ENCODE measurements around the gene PRUNE1.
A peak's percentile ranks its signal among the peaks of the same experiment; 100 is the strongest.

PRUNE1 gene

DNA sequence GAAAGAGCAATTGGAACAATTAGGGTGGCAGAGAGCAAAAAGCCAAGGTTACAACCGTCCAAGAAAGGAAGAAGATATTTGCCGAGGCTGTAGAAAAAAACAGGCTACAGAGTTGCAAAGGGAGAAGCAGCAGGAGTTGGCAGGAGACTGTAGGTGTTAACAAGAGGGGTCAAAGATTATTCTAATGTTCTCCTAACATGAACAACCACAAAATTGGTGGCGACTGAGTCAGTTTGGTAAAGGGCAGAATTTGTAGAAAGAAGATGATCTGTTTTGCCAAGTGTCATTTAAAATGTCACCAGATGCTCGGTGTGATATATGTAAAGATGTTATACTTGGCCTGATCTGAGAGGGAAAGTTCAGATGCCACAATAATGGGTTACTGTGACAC, 401 bp upstream of the PRUNE1 start:
- no peak for DNase-seq

GRCh38 chr1:151009206-151009587, 948 bp downstream of the PRUNE1 start:
- DNase-seq, result no peak

- no peak for DNase-seq
Observed at GRCh38 chr1:151009674-151010345, 1.6 kb downstream of the PRUNE1 start.

- DNase-seq, result no peak
Observed at GRCh38 chr1:151010346-151010726, 2.1 kb downstream of the PRUNE1 start.

- no peak for DNase-seq
Observed at GRCh38 chr1:151011154-151011850, 3.1 kb downstream of the PRUNE1 start.

DNA sequence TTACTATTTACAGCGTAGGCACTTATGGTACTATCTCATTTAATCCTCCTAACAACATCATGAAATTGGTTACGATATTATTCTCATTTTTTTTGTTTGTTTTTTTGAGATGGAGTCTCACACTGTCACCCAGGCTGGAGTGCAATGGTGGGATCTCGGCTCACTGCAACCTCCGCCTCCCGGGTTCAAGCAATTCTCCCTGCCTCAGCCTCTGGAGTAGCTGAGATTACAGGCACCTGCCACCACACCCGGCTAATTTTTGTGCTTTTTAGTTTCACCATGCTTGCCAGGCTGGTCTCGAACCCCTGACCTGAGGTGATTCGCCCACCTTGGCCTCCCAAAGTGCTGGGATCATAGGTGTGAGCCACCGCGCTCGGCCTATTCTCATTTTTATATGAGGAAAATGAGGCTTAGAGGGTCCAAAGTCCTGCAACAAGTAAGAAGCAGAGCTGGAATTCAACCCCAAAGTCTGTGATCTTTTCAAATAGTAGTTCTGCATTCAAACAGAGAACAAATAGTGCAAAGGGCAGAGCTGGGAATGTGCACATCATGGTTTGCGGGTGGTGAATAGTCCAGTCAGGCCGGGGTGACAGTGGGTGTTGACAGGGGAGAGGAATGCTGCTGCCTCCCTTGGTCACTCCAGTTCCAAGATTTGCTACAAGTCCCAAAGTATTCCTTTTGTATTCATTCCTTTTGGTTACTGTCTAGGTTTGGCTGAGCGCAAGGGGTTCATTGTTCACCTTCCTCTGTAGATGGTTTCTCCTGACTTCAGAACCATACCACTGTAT, 4.6 kb downstream of the PRUNE1 start:
- no peak for DNase-seq

DNA sequence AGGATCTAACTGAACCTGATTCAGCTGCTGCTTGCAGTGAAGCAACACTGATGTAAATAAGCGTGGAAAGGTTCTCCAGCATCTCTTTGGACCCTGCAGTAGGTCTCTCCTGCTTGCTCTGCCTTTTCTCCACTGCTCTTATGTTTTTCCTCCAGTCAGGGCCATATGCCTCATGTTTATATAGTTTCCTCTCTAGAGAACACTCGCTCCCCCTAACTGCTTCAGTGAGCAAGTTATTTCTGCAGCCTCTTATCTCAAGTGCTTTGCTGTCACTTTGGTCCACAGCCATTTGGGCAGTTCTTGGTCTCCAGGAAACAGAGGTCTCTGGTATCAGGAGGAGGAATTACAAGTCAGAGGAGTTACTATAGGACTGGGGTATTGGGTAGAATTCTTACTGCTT, 5.3 kb downstream of the PRUNE1 start:
- DNase-seq, result no peak

DNA sequence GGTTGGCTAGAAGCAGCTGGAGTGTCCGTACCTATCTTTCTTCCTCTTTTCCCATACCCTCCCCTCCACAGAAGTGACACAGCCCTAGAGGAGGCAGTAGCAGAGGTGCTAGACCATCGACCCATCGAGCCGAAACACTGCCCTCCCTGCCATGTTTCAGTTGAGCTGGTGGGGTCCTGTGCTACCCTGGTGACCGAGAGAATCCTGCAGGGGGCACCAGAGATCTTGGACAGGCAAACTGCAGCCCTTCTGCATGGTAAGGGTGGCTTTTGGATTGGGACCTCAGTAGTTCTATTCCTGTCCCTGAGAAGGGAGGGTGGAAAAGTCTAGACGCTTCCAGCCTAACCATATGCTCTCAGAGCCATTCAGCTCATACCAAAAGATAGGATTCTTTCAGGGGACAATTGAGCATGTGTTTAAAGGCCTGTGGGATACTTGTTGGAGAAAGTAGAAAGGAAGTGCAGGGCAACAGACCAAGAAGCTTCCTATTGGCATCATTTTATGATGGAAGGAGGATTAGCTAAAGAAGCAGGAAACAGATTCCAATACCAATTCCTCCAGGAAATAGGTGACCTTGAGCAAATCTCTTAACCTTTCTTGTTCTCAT, 16.4 kb downstream of the PRUNE1 start:
- peak; percentile 89 for DNase-seq

- no peak for DNase-seq
Observed at GRCh38 chr1:151026460-151026859, 18.2 kb downstream of the PRUNE1 start.

- no peak for DNase-seq
Observed at GRCh38 chr1:151032164-151032563, 23.9 kb downstream of the PRUNE1 start.

DNA sequence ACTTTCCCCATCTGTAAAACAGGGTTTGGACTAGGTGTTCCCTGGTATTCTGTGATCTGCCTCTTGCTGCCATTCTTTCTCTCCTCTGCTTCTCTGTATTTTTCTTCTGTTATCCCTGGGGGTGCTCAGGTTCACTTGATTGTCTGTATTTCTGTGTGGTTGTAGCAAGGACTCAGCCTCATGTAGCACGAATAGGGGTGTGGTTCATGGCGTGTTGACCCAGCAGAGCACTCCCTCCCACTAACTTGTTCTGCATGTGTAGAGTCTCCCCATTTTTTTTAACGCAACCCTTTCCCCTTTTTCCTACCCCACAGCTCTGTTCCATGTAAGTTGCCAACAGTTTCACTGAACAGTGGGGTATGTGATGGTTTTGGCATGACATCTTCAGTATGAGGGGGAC, 26.9 kb downstream of the PRUNE1 start:
- DNase-seq, result no peak

DNA sequence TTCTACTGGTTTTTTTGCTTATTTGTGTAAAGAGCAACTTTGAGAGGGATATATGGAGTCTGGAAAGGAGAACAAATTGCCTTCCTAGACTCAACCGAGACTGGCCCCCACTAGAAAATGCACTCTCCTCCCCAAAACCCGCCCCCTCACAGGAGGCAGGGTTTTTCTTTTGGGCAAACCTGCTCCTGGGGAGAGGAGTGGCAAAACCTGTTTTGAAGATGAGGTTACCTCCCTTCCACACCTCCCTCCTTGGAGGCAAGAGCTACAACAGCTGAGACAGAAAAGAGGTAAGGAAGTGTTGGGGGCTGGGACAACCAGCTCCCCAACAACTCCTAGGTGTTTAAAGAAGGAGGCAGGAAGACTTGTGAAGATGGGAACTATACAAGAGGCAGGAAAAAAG, 28.1 kb downstream of the PRUNE1 start, which contains the start of gene BNIPL:
TSS of gene BNIPL (plus strand) at position 231 of the 400 bp plus-strand sequence. CDS start at position 371, 140 bp downstream.
- no peak for DNase-seq

DNA sequence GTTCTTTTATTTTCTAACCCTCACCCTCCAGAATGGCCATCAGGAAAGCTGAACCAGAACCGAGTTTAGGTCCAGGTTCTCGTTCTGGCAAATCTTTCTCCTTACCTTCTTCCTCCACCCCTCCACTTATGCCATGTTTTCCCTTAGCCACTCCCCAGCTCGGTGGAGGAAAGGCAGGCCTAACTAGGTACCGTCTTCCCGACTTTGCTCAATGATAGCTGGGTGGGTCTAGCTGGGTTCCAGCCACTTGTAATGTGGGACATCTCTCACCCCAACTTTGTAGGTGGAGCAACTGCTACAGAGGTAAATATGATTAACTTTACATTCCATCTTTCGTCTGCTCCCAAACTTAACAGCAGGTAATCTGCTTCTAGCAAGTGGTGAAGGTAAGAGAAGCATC, 28.8 kb downstream of the PRUNE1 start:
- DNase-seq, result no peak

GRCh38 chr1:151039521-151039920, 31.3 kb downstream of the PRUNE1 start:
- no peak for DNase-seq

GRCh38 chr1:151043163-151043562, 34.9 kb downstream of the PRUNE1 start:
- no peak for DNase-seq

- DNase-seq, result peak; percentile 53
Observed at GRCh38 chr1:151047591-151047924, 39.3 kb downstream of the PRUNE1 start, which contains the start of gene C1orf56. C1orf56 (plus strand) TSS chr1:151047751; CDS start chr1:151047848, 97 bp downstream.

DNA sequence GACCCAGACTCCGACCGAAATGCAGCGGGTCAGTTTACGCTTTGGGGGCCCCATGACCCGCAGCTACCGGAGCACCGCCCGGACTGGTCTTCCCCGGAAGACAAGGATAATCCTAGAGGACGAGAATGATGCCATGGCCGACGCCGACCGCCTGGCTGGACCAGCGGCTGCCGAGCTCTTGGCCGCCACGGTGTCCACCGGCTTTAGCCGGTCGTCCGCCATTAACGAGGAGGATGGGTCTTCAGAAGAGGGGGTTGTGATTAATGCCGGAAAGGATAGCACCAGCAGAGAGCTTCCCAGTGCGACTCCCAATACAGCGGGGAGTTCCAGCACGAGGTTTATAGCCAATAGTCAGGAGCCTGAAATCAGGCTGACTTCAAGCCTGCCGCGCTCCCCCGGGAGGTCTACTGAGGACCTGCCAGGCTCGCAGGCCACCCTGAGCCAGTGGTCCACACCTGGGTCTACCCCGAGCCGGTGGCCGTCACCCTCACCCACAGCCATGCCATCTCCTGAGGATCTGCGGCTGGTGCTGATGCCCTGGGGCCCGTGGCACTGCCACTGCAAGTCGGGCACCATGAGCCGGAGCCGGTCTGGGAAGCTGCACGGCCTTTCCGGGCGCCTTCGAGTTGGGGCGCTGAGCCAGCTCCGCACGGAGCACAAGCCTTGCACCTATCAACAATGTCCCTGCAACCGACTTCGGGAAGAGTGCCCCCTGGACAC, 39.8 kb downstream of the PRUNE1 start:
- peak; percentile 52 for DNase-seq

DNA sequence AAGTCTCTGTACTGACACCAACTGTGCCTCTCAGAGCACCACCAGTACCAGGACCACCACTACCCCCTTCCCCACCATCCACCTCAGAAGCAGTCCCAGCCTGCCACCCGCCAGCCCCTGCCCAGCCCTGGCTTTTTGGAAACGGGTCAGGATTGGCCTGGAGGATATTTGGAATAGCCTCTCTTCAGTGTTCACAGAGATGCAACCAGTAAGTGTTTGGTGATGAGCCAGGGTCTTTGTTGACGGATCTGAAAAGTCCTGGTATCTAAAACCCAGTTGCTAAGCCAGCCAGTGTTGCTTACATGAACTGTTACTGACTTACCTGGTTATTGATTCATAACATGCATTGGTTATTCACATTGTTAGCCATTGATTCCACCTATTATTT, 40.4 kb downstream of the PRUNE1 start:
- DNase-seq, result no peak

GRCh38 chr1:151049458-151049857, 41.2 kb downstream of the PRUNE1 start:
- DNase-seq, result no peak

GRCh38 chr1:151050051-151050688, 41.9 kb downstream of the PRUNE1 start:
- no peak for DNase-seq

DNA sequence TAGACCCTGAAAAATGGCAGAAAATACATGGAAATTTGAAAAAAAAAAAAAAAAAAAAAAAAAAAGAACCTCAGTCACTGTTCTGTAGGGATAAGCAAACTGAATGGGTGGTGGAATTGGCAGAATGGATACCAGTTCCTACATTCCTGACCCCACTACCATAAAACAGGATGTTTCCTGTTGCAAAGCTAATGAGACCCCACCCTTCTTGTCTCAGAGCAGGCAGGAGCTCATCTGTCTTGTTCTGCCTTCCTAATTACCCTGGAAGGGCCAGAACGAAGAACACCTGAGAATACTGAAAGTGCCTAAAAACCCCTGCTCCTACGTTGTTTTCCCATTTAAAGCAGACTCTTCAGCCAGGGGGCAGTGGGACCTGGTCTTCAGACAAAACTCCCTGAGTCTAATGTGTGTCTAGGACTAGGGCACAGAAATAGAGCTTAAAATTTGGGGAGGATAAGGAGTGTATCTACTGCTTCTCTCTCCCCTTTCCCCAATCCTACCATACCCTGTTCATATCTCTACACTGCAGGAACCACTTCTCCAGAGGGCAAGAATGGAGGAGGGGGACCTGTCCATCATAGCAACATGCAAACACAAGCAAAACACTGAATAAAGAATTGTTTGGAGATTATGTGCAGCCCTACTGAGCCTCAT, 43.2 kb downstream of the PRUNE1 start:
- DNase-seq, result no peak
